Myocyte (in vitro differentiated cells): ENCODE measurements around the gene IL25. TPM values are rescaled to one million over a fixed set of nuclear protein-coding genes. Genes with fewer than 3 reads are reported as not detected.
A peak's percentile ranks its signal among the peaks of the same experiment; 100 is the strongest.
"Not testable (repeated sequence)": the region's sequence is repeated elsewhere in the genome, so short reads cannot be mapped to it uniquely, and the experiment has no call there.

Experiments used
- DNase-seq: peaks from one replicate; pipeline ENCODE4 v3.0.0-alpha.2; 2012; ENCODE audit warnings: low read depth
- polyA plus RNA-seq: library from polyadenylated mRNA; unstranded; fragments of >200 nt; gene quantifications from one replicate; pipeline ENCODE4 v1.2.1, GENCODE V29; 2012; ENCODE audit warnings: missing spikeins
- total RNA-seq: library from RNA; depleted of rRNA; stranded (reverse); fragments of >200 nt; gene quantifications from 2 replicates; pipeline ENCODE4 v1.2.3, GENCODE V29; 2014

The IL25 gene
- not detected in 2 replicates for total RNA-seq
- polyA plus RNA-seq: not detected

GRCh38 chr14:23372509-23372908, at the start of gene IL25:
IL25 (plus strand) TSS chr14:23372809.
- DNase-seq: no peak

- no peak for DNase-seq
Measured at GRCh38 chr14:23323838-23324454, 48.7 kb upstream of the IL25 start.

- DNase-seq: no peak
Measured at GRCh38 chr14:23324455-23324846, 48.2 kb upstream of the IL25 start.

- DNase-seq: no peak
Measured at GRCh38 chr14:23324993-23325392, 47.6 kb upstream of the IL25 start.

GRCh38 chr14:23325746-23326145, 46.9 kb upstream of the IL25 start:
- DNase-seq: not testable (repeated sequence)

GRCh38 chr14:23326491-23327332, 45.9 kb upstream of the IL25 start:
- DNase-seq: no peak

GRCh38 chr14:23327947-23328744, 44.5 kb upstream of the IL25 start:
- peak; percentile 82 for DNase-seq

GRCh38 chr14:23335623-23336022, 37.0 kb upstream of the IL25 start:
- no peak for DNase-seq

GRCh38 chr14:23339506-23340268, 32.9 kb upstream of the IL25 start:
- no peak for DNase-seq

- no peak for DNase-seq
Measured at GRCh38 chr14:23344481-23344880, 28.1 kb upstream of the IL25 start.

GRCh38 chr14:23345987-23346692, 26.5 kb upstream of the IL25 start:
- DNase-seq: no peak

- no peak for DNase-seq
Measured at GRCh38 chr14:23346693-23347405, 25.8 kb upstream of the IL25 start.

GRCh38 chr14:23347406-23348296, 25.0 kb upstream of the IL25 start:
- DNase-seq: no peak

- no peak for DNase-seq
Measured at GRCh38 chr14:23348297-23348655, 24.3 kb upstream of the IL25 start.

GRCh38 chr14:23349156-23349845, 23.3 kb upstream of the IL25 start:
- DNase-seq: no peak

- DNase-seq: no peak
Measured at GRCh38 chr14:23351681-23352505, 20.7 kb upstream of the IL25 start.
